Psoas muscle (tissue), 8 donors: ENCODE results near the gene GDF11. TPM values are rescaled to one million over a fixed set of nuclear protein-coding genes. Genes with fewer than 3 reads are reported as not detected.

Experiments
- ATAC-seq, 4 donors: fragments of 200-7000 bp; cut with Tn5 transposase; one replicate each; pipeline ENCODE4 v1.9.1; 2020; ENCODE audit warnings: moderate library complexity in 3 of 4, mild to moderate bottlenecking in 2 of 4
- DNase-seq, 2 donors: peaks; one replicate each; pipeline ENCODE4 v3.0.0-alpha.2; 2020
- H3K27ac ChIP-seq: fragments of 200-600 bp; one replicate; pipeline ENCODE4 v1.8.0; 2022
- H3K27me3 ChIP-seq, 3 donors: fragments of 200-600 bp in 1 of 3; one replicate each; pipeline versions ENCODE4 v1.6.1 to v1.8.0; 2013 to 2022; ENCODE audit warnings: low read length in 2 of 3, mild to moderate bottlenecking in 2 of 3, moderate library complexity in 1 of 3; ENCODE audit not compliant: insufficient read depth in 3 of 3
- H3K36me3 ChIP-seq, 2 donors: fragments of 200-600 bp in 1 of 2; one replicate each; pipeline versions ENCODE4 v1.6.1 to v1.8.0; 2013 to 2022; ENCODE audit warnings: low read depth in 1 of 2, mild to moderate bottlenecking in 1 of 2, moderate library complexity in 1 of 2; ENCODE audit not compliant: insufficient read depth in 1 of 2
- H3K4me1 ChIP-seq: fragments of 200-600 bp; one replicate; pipeline ENCODE4 v1.8.0; 2022
- H3K4me3 ChIP-seq: fragments of 200-600 bp; one replicate; pipeline ENCODE4 v1.8.0; 2022; ENCODE audit warnings: mild to moderate bottlenecking
- H3K9me3 ChIP-seq: fragments of 200-600 bp; one replicate; pipeline ENCODE4 v1.8.0; 2022
- CTCF ChIP-seq: fragments of 200-600 bp; IDR thresholded peaks from one replicate; pipeline ENCODE4 v1.8.0; 2022; ENCODE audit warnings: antibody characterized with exemption
- WGBS, 3 donors: extraction: QIAGEN DNeasy Blood & Tissue Kit; methylation state at CpG; one replicate each; pipeline versions ENCODE4 v1.1.6 to v1.1.7; 2013; 5-methylcytosine and 5-hydroxymethylcytosine counted together
- intact Hi-C, 2 donors: fragments of 100-400 bp; cut with DNase I; formaldehyde crosslinking; loops; one replicate each; pipeline versions ENCODE4 v1.11.0 to v1.14.2; 2022
- long read RNA-seq, 2 donors: library from polyadenylated mRNA; unstranded; transcript quantifications; one replicate each; pipeline ENCODE4 v2.0.0, GENCODE V29; 2021
- polyA plus RNA-seq, 3 donors: library from polyadenylated mRNA; stranded (reverse); fragments of 200-250 nt; gene quantifications; one replicate each; pipeline ENCODE4 v1.2.3, GENCODE V29; 2013
- total RNA-seq, 4 donors: library from RNA; stranded (reverse); fragmentation: NEBNext Ultra II Directional in 2 of 4; extraction: Animal tissue kit (Norgen Biotek cat#: 25700) in 2 of 4; gene quantifications; one replicate each; pipeline versions ENCODE4 v1.2.1 to v1.2.4, GENCODE V29; 2021 to 2023
- donor health status: healthy with polysubstance abuse.
- donor health status: DM: no; HTN: no; CAD: no; lungs with moderate emphysema.
- donor health status: Bipolar disorder and iron deficiency.
- donor health status: healthy.
- donor health status: DM: yes; HTN: yes; CAD: no.
- donor health status: DM: no; HTN: no; CAD: no.
- donor health status: DM: no; HTN: no; CAD: no.
- donor health status: DM: yes; HTN: yes; CAD: no.

Gene GDF11
- total RNA-seq (1 to 10 TPM in 3 of 4 donors, under 1 TPM in 1; 0.88 to 4.8 (median 1.4) TPM), polyA plus RNA-seq (1 to 10 TPM in 2 of 3 donors, under 1 TPM in 1; 0.34 to 3.7 (median 2.3) TPM)
- long read RNA-seq, donor 1, partial matches to known transcripts: 0 of 2 reads
- long read RNA-seq, donor 1, other reads (novel, unspliced or antisense): 2 of 2 reads
- long read RNA-seq, donor 2, partial matches to known transcripts: 0 of 1 reads
- long read RNA-seq, donor 2, other reads (novel, unspliced or antisense): 1 of 1 reads

GRCh38 chr12:55742719-55743405 lies at the start of gene GDF11:
TSS of gene GDF11 (plus strand) at chr12:55743122. CDS start at chr12:55743317, 195 bp downstream.
- no peak within 1 kb of the TSS for H3K27ac ChIP-seq
- no peaks in the 10 kb centered on the region for H3K36me3 ChIP-seq
- H3K9me3 ChIP-seq: no peaks in the 10 kb centered on the region
- peak; percentile 40 to 60 (median 48) for ATAC-seq
- peak within 1 kb of the TSS; percentile 67 for H3K4me3 ChIP-seq
- H3K4me1 ChIP-seq: peaks cover 19% of the 10 kb centered on the region
- DNase-seq: peak; percentile 77 to 85
- TF ChIP-seq CTCF: no peak
- WGBS, 3 donors: 0 to 2% (median 1%) methylated on average over 24 to 47 of the region's 53 CpGs
- peaks cover 0 to 8% (median 3%) of the 10 kb centered on the region in 3 donors for H3K27me3 ChIP-seq
- intact Hi-C loops: no loop called here

GRCh38 chr12:55693323-55694187 lies 49.4 kb upstream of the GDF11 start:
- DNase-seq: no peak
- intact Hi-C loops: no loop called here
- peak in 1 of 4 donors; percentile 8 for ATAC-seq

GRCh38 chr12:55694188-55694515 lies 48.8 kb upstream of the GDF11 start:
- DNase-seq: no peak
- no peak overlapping the region for H3K4me3 ChIP-seq
- no peak for TF ChIP-seq CTCF
- no peaks in the 10 kb centered on the region for H3K27me3 ChIP-seq
- no peak overlapping the region for H3K27ac ChIP-seq
- 86 to 92% (median 91%) methylated on average over 7 of the region's 7 CpGs for WGBS, 3 donors
- no peaks in the 10 kb centered on the region for H3K4me1 ChIP-seq
- intact Hi-C loops: no loop called here
- peaks cover 0 to 89% of the 10 kb centered on the region in 2 donors for H3K36me3 ChIP-seq
- H3K9me3 ChIP-seq: no peaks in the 10 kb centered on the region
- ATAC-seq: no peak

More at GRCh38 chr12:55693323-55694187, 49.4 kb upstream of the GDF11 start:
- no peak for TF ChIP-seq CTCF
- Histone ChIP-seq H3K4me3 (no peak overlapping the region), H3K4me1 (no peaks in the 10 kb centered on the region), H3K27ac (no peak overlapping the region), H3K9me3 (no peaks in the 10 kb centered on the region), H3K36me3 (peaks cover 0 to 89% of the 10 kb centered on the region in 2 donors), H3K27me3 (no peaks in the 10 kb centered on the region)
- 89 to 93% (median 92%) methylated on average over 7 of the region's 7 CpGs for WGBS, 3 donors

GRCh38 chr12:55694651-55695050 lies 48.3 kb upstream of the GDF11 start:
- WGBS, 3 donors: 95 to 100% (median 97%) methylated on average over 4 of the region's 4 CpGs
- Histone ChIP-seq H3K4me3 (no peak overlapping the region), H3K4me1 (no peaks in the 10 kb centered on the region), H3K27ac (no peak overlapping the region), H3K9me3 (no peaks in the 10 kb centered on the region), H3K27me3 (no peaks in the 10 kb centered on the region), H3K36me3 (peaks cover 0 to 89% of the 10 kb centered on the region in 2 donors)
- DNase-seq (no peak), ATAC-seq (no peak)
- TF ChIP-seq CTCF: no peak
- intact Hi-C loops: no loop called here
